ENCODE measurements around the gene AKR1D1. TPM values are rescaled to one million over a fixed set of nuclear protein-coding genes. Genes with fewer than 3 reads are reported as not detected.

AKR1D1 gene
- total and polyA plus RNA-seq, 2 of the 13 experiments (the other 11 are each of a cell fraction or from before 2014, with no cell fraction given) = 6.9 to 37.0 TPM

DNA sequence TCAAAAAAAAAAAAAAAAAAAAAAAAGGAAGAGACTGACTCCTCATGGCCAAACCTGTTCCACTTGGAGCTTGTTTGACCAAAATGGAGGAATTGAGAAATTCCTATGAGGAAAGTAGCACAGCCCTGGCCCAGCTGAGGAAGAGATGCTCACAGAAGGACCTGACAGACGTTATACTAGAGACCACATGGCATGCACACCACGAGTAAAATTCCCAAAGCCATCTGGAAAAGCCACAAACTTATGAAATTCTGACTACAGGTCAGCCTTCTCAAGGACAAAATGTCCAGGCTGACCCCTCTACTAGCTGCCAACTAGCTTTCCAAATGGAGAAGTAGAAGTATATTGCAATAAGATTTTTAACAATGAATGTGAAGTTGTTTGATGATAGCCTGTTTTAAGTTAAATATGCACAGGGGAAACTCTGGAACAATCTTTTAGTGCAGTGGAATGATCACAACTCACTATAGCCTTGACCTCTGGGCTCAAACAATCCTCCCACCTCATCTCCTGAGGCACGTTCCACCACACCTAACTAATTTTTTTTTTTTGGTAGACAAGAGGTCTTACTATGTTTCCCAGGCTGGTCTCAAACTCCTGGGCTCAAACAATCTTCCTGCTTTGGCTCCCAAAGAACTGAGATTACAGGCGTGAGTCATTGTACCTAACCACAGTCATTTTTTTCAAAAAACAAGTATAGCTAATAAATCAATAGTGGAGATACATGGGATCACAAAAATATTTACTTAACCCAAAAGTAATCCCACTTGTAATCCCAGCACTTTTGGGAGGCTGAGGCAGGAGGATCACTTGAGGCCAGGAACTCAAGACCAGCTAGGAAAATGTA is 75.7 kb downstream of the AKR1D1 start (continued):
- TF ChIP-seq ZNF572 (CRISPR knock-in tag; IDR thresholded peaks at IDR 0.05) (no peak), ETV5 (CRISPR knock-in tag; IDR thresholded peaks at IDR 0.05; ENCODE audit: borderline replicate concordance) (peak; percentile 39; the same call in 1 of the 2 replicates), ZBTB3 (CRISPR knock-in tag; IDR thresholded peaks at IDR 0.05; ENCODE audit: borderline replicate concordance, low read depth) (no peak), TCF7L2 (IDR thresholded peaks at IDR 0.05; ENCODE audit: low read depth, low read length) (no peak), NRL (CRISPR knock-in tag; IDR thresholded peaks at IDR 0.05; ENCODE audit: borderline replicate concordance) (no peak), PHF21A (CRISPR knock-in tag; IDR thresholded peaks at IDR 0.05) (peak; percentile 60; the same call in 1 of the 2 replicates), ZBTB38 (CRISPR knock-in tag; IDR thresholded peaks at IDR 0.05) (0 out of 2 replicates have a peak, but pooled peaks have one; percentile 2), ZSCAN29 (CRISPR knock-in tag; conservative IDR thresholded peaks at IDR 0.05) (no peak), SP1 (IDR thresholded peaks at IDR 0.05) (no peak), SP1 (CRISPR knock-in tag; IDR thresholded peaks at IDR 0.05) (no peak), ZNF230 (CRISPR knock-in tag; IDR thresholded peaks at IDR 0.05) (no peak), ISL2 (CRISPR knock-in tag; IDR thresholded peaks at IDR 0.05) (peak; percentile 83), CEBPB (IDR thresholded peaks at IDR 0.05; ENCODE audit: borderline replicate concordance, low read depth, low read length) (no peak), HDAC6 (IDR thresholded peaks at IDR 0.05; ENCODE audit: low read depth, low read length) (no peak), CBX5 (CRISPR knock-in tag; IDR thresholded peaks at IDR 0.05; ENCODE audit: borderline replicate concordance) (no peak), TBP (CRISPR knock-in tag; IDR thresholded peaks at IDR 0.05) (no peak), ZNF558 (CRISPR knock-in tag; IDR thresholded peaks at IDR 0.05; ENCODE audit: borderline replicate concordance) (no peak)
- TF ChIP-seq, protein P1, sequence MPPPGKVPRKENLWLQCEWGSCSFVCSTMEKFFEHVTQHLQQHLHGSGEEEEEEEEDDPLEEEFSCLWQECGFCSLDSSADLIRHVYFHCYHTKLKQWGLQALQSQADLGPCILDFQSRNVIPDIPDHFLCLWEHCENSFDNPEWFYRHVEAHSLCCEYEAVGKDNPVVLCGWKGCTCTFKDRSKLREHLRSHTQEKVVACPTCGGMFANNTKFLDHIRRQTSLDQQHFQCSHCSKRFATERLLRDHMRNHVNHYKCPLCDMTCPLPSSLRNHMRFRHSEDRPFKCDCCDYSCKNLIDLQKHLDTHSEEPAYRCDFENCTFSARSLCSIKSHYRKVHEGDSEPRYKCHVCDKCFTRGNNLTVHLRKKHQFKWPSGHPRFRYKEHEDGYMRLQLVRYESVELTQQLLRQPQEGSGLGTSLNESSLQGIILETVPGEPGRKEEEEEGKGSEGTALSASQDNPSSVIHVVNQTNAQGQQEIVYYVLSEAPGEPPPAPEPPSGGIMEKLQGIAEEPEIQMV (CRISPR knock-in tag; IDR thresholded peaks at IDR 0.05; ENCODE audit: low read depth) = no peak
- TF ChIP-seq, protein P2, sequence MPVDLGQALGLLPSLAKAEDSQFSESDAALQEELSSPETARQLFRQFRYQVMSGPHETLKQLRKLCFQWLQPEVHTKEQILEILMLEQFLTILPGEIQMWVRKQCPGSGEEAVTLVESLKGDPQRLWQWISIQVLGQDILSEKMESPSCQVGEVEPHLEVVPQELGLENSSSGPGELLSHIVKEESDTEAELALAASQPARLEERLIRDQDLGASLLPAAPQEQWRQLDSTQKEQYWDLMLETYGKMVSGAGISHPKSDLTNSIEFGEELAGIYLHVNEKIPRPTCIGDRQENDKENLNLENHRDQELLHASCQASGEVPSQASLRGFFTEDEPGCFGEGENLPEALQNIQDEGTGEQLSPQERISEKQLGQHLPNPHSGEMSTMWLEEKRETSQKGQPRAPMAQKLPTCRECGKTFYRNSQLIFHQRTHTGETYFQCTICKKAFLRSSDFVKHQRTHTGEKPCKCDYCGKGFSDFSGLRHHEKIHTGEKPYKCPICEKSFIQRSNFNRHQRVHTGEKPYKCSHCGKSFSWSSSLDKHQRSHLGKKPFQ (CRISPR knock-in tag; IDR thresholded peaks at IDR 0.05; ENCODE audit: insufficient replicate concordance) = no peak
- TF ChIP-seq, protein P3, sequence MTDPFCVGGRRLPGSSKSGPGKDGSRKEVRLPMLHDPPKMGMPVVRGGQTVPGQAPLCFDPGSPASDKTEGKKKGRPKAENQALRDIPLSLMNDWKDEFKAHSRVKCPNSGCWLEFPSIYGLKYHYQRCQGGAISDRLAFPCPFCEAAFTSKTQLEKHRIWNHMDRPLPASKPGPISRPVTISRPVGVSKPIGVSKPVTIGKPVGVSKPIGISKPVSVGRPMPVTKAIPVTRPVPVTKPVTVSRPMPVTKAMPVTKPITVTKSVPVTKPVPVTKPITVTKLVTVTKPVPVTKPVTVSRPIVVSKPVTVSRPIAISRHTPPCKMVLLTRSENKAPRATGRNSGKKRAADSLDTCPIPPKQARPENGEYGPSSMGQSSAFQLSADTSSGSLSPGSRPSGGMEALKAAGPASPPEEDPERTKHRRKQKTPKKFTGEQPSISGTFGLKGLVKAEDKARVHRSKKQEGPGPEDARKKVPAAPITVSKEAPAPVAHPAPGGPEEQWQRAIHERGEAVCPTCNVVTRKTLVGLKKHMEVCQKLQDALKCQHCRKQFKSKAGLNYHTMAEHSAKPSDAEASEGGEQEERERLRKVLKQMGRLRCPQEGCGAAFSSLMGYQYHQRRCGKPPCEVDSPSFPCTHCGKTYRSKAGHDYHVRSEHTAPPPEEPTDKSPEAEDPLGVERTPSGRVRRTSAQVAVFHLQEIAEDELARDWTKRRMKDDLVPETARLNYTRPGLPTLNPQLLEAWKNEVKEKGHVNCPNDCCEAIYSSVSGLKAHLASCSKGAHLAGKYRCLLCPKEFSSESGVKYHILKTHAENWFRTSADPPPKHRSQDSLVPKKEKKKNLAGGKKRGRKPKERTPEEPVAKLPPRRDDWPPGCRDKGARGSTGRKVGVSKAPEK (CRISPR knock-in tag; IDR thresholded peaks at IDR 0.05; ENCODE audit: borderline replicate concordance) = no peak
- TF ChIP-seq, protein P4, sequence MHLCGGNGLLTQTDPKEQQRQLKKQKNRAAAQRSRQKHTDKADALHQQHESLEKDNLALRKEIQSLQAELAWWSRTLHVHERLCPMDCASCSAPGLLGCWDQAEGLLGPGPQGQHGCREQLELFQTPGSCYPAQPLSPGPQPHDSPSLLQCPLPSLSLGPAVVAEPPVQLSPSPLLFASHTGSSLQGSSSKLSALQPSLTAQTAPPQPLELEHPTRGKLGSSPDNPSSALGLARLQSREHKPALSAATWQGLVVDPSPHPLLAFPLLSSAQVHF (CRISPR knock-in tag; IDR thresholded peaks at IDR 0.05) = no peak
- TF ChIP-seq, protein P5, sequence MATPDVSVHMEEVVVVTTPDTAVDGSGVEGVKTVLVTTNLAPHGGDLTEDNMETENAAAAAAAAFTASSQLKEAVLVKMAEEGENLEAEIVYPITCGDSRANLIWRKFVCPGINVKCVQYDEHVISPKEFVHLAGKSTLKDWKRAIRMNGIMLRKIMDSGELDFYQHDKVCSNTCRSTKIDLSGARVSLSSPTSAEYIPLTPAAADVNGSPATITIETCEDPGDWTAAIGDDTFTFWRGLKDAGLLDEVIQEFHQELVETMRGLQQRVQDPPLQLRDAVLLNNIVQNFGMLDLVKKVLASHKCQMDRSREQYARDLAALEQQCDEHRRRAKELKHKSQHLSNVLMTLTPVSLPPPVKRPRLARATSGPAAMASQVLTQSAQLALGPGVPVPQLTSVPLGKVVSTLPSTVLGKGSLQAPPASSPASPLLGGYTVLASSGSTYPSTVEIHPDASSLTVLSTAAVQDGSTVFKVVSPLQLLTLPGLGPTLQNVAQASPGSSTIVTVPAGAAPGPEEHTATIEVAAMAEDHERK (CRISPR knock-in tag; IDR thresholded peaks at IDR 0.05; ENCODE audit: low read depth) = no peak

Measured in HepG2 (cell line).